Heart right ventricle (tissue), 16 donors: Measurements from ENCODE around the gene TMEM271. TPM values are rescaled to one million over a fixed set of nuclear protein-coding genes. Genes with fewer than 3 reads are reported as not detected.

Source experiments
- ATAC-seq, 8 donors: fragments of 200-7000 bp; cut with Tn5 transposase; one replicate each; pipeline ENCODE4 v1.9.1; 2020; ENCODE audit warnings: mild to moderate bottlenecking in 8 of 8, moderate library complexity in 8 of 8, moderate number of reproducible peaks in 1 of 8
- DNase-seq, 2 donors: peaks; one replicate each; pipeline ENCODE4 v3.0.0-alpha.2; 2020
- H3K27ac ChIP-seq, 10 donors: fragments of 200-600 bp; sonication (generic) in 2 of 10; one replicate each; pipeline versions ENCODE4 v1.5.0 to v1.8.0; 2020 to 2022; ENCODE audit warnings: mild to moderate bottlenecking in 3 of 10
- H3K27me3 ChIP-seq, 7 donors: fragments of 200-600 bp; one replicate each; pipeline ENCODE4 v1.8.0; 2021 to 2022; ENCODE audit warnings: mild to moderate bottlenecking in 2 of 7
- H3K36me3 ChIP-seq, 9 donors: fragments of 200-600 bp; sonication (generic) in 1 of 9; one replicate each; pipeline versions ENCODE4 v1.5.0 to v1.8.0; 2020 to 2022; ENCODE audit warnings: mild to moderate bottlenecking in 2 of 9
- H3K4me1 ChIP-seq, 9 donors: fragments of 200-600 bp; sonication (generic) in 1 of 9; one replicate each; pipeline versions ENCODE4 v1.5.0 to v1.8.0; 2020 to 2022; ENCODE audit warnings: mild to moderate bottlenecking in 4 of 9
- H3K4me3 ChIP-seq, 10 donors: fragments of 200-600 bp; sonication (generic) in 2 of 10; one replicate each; pipeline versions ENCODE4 v1.5.0 to v1.8.0; 2020 to 2022; ENCODE audit warnings: mild to moderate bottlenecking in 7 of 10, moderate library complexity in 2 of 10
- H3K9me3 ChIP-seq, 11 donors: fragments of 200-600 bp in 10 of 11; sonication (generic) in 2 of 11; one replicate each; pipeline versions ENCODE4 v1.5.0 to v1.8.0; 2013 to 2022; ENCODE audit warnings: mild to moderate bottlenecking in 2 of 11, control low read depth in 1 of 11, moderate library complexity in 1 of 11
- CTCF ChIP-seq, 9 donors: fragments of 200-600 bp; sonication (generic) in 2 of 9; IDR thresholded peaks; one replicate each; pipeline versions ENCODE4 v1.5.0 to v1.8.0; 2021 to 2022; ENCODE audit warnings: antibody characterized with exemption in 9 of 9, mild to moderate bottlenecking in 5 of 9, moderate library complexity in 1 of 9
- WGBS, 2 donors: extraction: QIAGEN DNeasy Blood & Tissue Kit; methylation state at CpG; one replicate each; pipeline ENCODE4 v1.1.7; 2013; ENCODE audit warnings: inconsistent platforms in 1 of 2; 5-methylcytosine and 5-hydroxymethylcytosine counted together
- intact Hi-C, 10 donors: fragments of 100-400 bp; cut with DNase I; formaldehyde crosslinking; loops; one replicate each; pipeline versions ENCODE4 v1.11.1 to v1.14.2; 2022
- polyA plus RNA-seq, 2 donors: library from polyadenylated mRNA; stranded (reverse); fragments of 200-250 nt; gene quantifications; one replicate each; pipeline ENCODE4 v1.2.3, GENCODE V29; 2013
- total RNA-seq, 10 donors: library from RNA; stranded (reverse); fragmentation: NEBNext Ultra II Directional in 3 of 10; extraction: Animal tissue kit (Norgen Biotek cat#: 25700) in 3 of 10; gene quantifications; one replicate each; pipeline versions ENCODE4 v1.2.1 to v1.2.4, GENCODE V29; 2021 to 2023
- donor health status: Arrhythmogenic right ventricular cardiomyopathy.
- donor health status: ischemic (EF 13 %, LVEDD 7.1; RV severe dilation, severe dysfunction).
- donor health status: healthy with polysubstance abuse.
- donor health status: DM: no; HTN: yes; CAD: no.
- donor health status: DM: no; HTN: no; CAD: no.
- donor health status: ischemic (EF 25% LVEDD 6.9; RV normal size, moderate dysfunction).
- donor health status: ischemic (EF 25% LVEDD 5.7; RV mildly dilated, moderate dysfunction).
- donor health status: healthy.
- donor health status: DM: yes; HTN: yes; CAD: no.
- donor health status: Ischemic cardiomyopathy.
- donor health status: ischemic (EF 35%, LVEDD 5.7; RV mildly dilated, moderate dysfunction).
- donor health status: nonischemic (EF 11% LVEDD 7.7; RV severe dilation, severe dysfunction).
- donor health status: DM: yes; HTN: yes; CAD: no.
- donor health status: PGD.
- donor health status: ischemic (EF 29% LVEDD 5.4; RV normal size, mild dysfunction).
- donor health status: nonischemic (EF 23%, LVEDD 6.1; RV moderate dilation, normal function).

TMEM271 gene
- total and polyA plus RNA-seq, 12 donors: not detected

- H3K27me3 ChIP-seq: peaks cover 0 to 47% (median 17%) of the 10 kb centered on the region in 7 donors
Observed at GRCh38 chr4:590313-590841, 14.3 kb upstream of the TMEM271 start.

GRCh38 chr4:589219-589963, 13.3 kb upstream of the TMEM271 start:
- H3K27ac ChIP-seq: no peak overlapping the region
- 82 to 86% methylated on average over 16 of the region's 16 CpGs for WGBS, 2 donors
- no peak for ATAC-seq
- peaks cover 0 to 26% (median 7%) of the 10 kb centered on the region in 11 donors for H3K9me3 ChIP-seq
- H3K36me3 ChIP-seq: no peaks in the 10 kb centered on the region
- peaks cover 0 to 51% (median 17%) of the 10 kb centered on the region in 7 donors for H3K27me3 ChIP-seq
- DNase-seq: no peak
- intact Hi-C loops: no loop called here
- no peaks in the 10 kb centered on the region for H3K4me1 ChIP-seq
- H3K4me3 ChIP-seq: no peak overlapping the region
- TF ChIP-seq CTCF (IDR thresholded peaks at IDR 0.05): no peak

More at GRCh38 chr4:590313-590841, 14.3 kb upstream of the TMEM271 start:
- TF ChIP-seq CTCF (IDR thresholded peaks at IDR 0.05): no peak
- no peak for ATAC-seq
- Histone ChIP-seq H3K4me3 (no peak overlapping the region), H3K27ac (no peak overlapping the region), H3K9me3 (peaks cover 0 to 28% (median 9%) of the 10 kb centered on the region in 11 donors), H3K36me3 (no peaks in the 10 kb centered on the region), H3K4me1 (no peaks in the 10 kb centered on the region)
- no peak for DNase-seq
- 89 to 91% methylated on average over 12 of the region's 12 CpGs for WGBS, 2 donors
- intact Hi-C loops: no loop called here

- no peaks in the 10 kb centered on the region for H3K4me1 ChIP-seq
- no peak overlapping the region for H3K27ac ChIP-seq
- intact Hi-C loops: no loop called here
- no peak overlapping the region for H3K4me3 ChIP-seq
- no peak for DNase-seq
- H3K9me3 ChIP-seq: peaks cover 0 to 27% (median 11%) of the 10 kb centered on the region in 11 donors
- WGBS, 2 donors: 79 to 83% methylated on average over 36 of the region's 36 CpGs
- peaks cover 0 to 49% (median 18%) of the 10 kb centered on the region in 7 donors for H3K27me3 ChIP-seq
- H3K36me3 ChIP-seq: no peaks in the 10 kb centered on the region
- TF ChIP-seq CTCF (IDR thresholded peaks at IDR 0.05): no peak
- ATAC-seq: no peak
Observed at GRCh38 chr4:588351-588849, 12.3 kb upstream of the TMEM271 start.

GRCh38 chr4:587671-588350, 11.7 kb upstream of the TMEM271 start:
- WGBS, 2 donors: 80% methylated on average over 25 of the region's 25 CpGs
- ATAC-seq: no peak
- Histone ChIP-seq H3K36me3 (no peaks in the 10 kb centered on the region), H3K4me1 (no peaks in the 10 kb centered on the region), H3K4me3 (no peak overlapping the region), H3K27ac (no peak overlapping the region), H3K9me3 (peaks cover 0 to 30% (median 11%) of the 10 kb centered on the region in 11 donors), H3K27me3 (peaks cover 0 to 53% (median 22%) of the 10 kb centered on the region in 7 donors)
- intact Hi-C loops: no loop called here
- TF ChIP-seq CTCF (IDR thresholded peaks at IDR 0.05): no peak
- DNase-seq: no peak
